Middle frontal gyrus (tissue), 1 donor: ENCODE results near the gene GNAI1.

ENCODE experiments used
- DNase-seq: peaks from one replicate; pipeline ENCODE4 v3.0.0-alpha.2; 2015; ENCODE audit warnings: low spot score; ENCODE audit errors: extremely low spot score

GNAI1 gene

GRCh38 chr7:80249184-80249583 lies 114.6 kb downstream of the GNAI1 start:
- no peak for DNase-seq

DNA sequence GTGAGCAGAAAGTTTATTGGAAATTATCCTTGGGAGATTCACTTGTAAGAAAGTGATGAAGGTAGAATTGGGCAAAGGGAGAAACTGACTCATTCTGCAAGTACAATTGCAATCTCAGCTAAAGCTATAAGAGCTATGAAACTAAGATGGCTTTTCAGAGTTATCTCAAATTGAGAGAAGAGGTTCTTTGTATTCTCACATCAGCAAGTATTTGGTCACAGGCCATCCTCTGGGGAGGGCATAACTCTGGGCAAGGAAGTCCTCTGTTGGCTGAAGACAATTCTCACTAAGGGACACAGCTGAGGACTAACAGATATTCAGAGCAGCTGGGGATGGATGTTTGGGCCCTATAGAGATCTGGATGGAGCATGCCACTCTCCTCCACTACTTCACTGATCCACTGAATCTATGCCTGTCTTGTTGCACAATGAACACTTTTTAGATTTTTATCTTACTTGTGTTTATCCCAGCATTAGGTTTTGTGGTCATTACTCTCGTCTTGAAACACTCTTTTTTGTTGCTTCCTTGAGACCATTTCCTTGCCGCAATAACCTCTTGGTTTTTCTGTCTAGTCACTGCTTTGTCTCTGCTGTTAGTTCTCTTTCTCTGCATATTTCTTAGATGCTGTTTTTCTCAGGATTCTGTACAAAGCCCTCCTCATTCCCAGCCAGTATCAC lies 115.1 kb downstream of the GNAI1 start:
- DNase-seq = no peak

GRCh38 chr7:80253237-80253636 lies 118.6 kb downstream of the GNAI1 start:
- no peak for DNase-seq

- no peak for DNase-seq
Observed at GRCh38 chr7:80253653-80254052, 119.0 kb downstream of the GNAI1 start.

GRCh38 chr7:80255656-80256055 lies 121.0 kb downstream of the GNAI1 start:
- no peak for DNase-seq

DNA sequence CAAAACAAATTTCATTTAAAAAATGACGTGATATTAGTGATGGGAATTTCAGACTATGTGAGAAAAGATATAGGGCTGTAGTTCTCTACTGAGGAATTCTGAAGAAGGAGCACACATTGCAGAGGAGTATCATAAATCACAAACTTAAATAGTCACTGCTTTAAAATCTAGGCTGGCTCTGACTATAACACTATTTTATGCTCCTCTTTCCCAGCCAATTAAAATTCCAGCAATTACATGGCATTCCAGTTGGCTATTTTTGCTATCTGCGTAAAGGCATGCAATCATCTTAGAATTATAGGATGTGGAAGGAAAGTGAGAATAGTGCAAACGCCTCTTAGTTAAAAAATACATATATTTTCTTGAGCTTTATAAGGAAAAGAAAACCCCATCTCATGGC lies 123.1 kb downstream of the GNAI1 start:
- no peak for DNase-seq

DNA sequence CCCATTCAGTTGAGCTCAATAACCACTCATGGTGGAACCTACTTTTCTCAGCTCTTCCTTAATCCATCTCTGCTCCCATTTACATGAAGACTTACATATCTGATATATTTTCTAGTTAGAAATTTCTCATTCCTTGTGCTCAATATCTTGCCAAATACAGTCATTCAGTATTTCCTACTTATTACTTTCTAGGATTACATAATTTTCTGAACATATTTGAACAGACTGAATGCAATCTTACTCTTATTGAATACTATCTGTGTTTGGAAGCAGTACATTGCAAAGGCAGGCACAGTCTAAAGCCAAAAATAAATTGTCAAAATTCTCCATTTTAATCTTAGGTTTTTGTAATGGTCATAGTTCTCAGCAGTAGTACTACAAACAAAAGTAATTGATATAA lies 126.0 kb downstream of the GNAI1 start:
- no peak for DNase-seq

DNA sequence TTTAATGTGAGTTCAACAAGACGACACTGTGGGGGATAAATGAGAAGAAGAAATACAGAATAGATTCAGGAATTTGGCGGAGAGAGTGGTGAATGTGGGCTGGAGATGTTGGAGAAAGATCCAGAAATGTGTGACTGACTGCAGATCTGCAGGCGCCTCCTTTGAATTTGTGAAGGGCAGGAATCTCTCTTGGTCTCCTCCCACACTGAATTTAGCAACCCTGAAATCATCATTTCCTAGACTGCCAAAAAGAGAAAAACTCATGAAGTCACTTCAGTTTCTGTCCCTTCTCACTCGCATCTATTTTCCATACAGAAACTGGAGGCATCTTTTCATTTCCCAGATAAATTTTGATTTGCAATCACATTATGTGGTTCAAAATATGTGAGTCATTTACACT lies 128.7 kb downstream of the GNAI1 start:
- no peak for DNase-seq

GRCh38 chr7:80263821-80264220 lies 129.2 kb downstream of the GNAI1 start:
- DNase-seq = no peak

- DNase-seq = no peak
Observed at GRCh38 chr7:80264769-80265495, 130.3 kb downstream of the GNAI1 start.

DNA sequence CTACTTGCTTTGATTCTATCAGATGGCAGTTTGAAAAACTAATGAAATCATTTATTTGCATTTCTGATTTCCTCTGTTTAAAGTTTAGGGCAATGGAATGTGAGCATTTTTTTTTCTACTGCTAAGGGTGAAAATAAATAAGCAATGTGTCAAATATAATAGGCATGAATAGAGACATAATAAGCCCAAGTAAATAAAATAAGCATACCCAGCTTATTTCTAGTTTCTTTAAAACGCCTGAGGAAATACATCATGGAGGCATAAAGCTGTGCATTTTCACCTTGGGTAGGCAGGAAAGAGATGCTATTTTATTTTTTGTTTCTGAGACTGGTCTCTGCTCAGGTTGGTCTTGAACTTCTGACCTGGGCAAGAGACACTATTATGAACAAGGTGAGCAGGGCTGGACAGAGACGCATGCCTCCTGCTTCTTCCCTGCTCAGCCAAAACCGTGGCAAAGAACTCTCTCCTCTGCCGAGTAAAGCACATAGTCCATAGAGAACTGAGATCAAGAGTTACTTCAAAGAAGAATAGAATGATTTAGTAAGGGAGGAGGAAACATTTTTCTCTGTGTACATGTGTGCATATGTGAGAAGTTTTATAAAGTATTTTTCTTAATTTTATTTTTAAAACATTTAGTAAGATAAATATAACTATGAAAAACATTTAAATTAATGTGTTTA lies 138.1 kb downstream of the GNAI1 start:
- no peak for DNase-seq

GRCh38 chr7:80273327-80273726 lies 138.7 kb downstream of the GNAI1 start:
- no peak for DNase-seq

DNA sequence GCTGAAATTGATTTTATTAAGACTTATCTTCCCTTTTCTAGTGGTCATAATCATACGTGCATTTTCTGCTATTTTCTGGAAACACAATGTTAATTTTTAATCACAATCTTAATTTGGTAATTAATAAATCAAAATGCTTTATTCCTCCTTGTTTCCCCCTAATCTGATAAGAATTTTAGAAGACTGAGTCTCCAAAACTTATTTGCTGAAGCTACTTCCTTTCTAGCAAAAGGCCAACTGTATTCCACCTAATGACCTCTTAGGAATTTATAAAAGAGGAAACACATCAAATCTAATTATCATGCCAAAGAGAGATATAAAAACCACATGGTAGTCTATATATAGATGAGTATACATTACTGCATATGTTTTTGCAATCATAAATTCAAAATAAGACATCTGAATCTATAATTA lies 140.6 kb downstream of the GNAI1 start:
- no peak for DNase-seq
